H9 (cell line): ENCODE results near the gene SPATA16. TPM values are rescaled to one million over a fixed set of nuclear protein-coding genes. Genes with fewer than 3 reads are reported as not detected.

Source experiments
- DNase-seq: peaks from one replicate; pipeline ENCODE4 v3.0.0-alpha.2; 2017
- H2AFZ ChIP-seq: one replicate; pipeline ENCODE4 v1.6.1; 2013; ENCODE audit warnings: mild to moderate bottlenecking, low read length, control low read depth, moderate library complexity
- H2AK5ac ChIP-seq: 2 replicates; pipeline ENCODE4 v1.6.1; 2013; ENCODE audit warnings: low read length, control low read depth, mixed read lengths; ENCODE audit not compliant: insufficient read length
- H2BK120ac ChIP-seq: one replicate; pipeline ENCODE4 v1.6.1; 2013; ENCODE audit warnings: low read depth, mild to moderate bottlenecking, low read length, control low read depth, inconsistent platforms; ENCODE audit not compliant: poor library complexity, severe bottlenecking
- H2BK12ac ChIP-seq: 2 replicates; pipeline ENCODE4 v1.6.1; 2013; ENCODE audit warnings: low read length, control low read depth, mixed read lengths, low read depth; ENCODE audit not compliant: insufficient read length
- H2BK15ac ChIP-seq: 2 replicates; pipeline ENCODE4 v1.6.1; 2013; ENCODE audit warnings: low read depth, low read length, control low read depth
- H2BK20ac ChIP-seq: one replicate; pipeline ENCODE4 v1.6.1; 2013; ENCODE audit warnings: low read depth, mild to moderate bottlenecking, low read length, control low read depth, inconsistent platforms; ENCODE audit not compliant: poor library complexity, severe bottlenecking
- H2BK5ac ChIP-seq: 2 replicates; pipeline ENCODE4 v1.6.1; 2013; ENCODE audit warnings: low read length, control low read depth, mixed read lengths; ENCODE audit not compliant: insufficient read length
- H3K14ac ChIP-seq: 2 replicates; pipeline ENCODE4 v1.6.1; 2013; ENCODE audit warnings: low read length, control low read depth; ENCODE audit not compliant: insufficient read depth
- H3K18ac ChIP-seq: 2 replicates; pipeline ENCODE4 v1.6.1; 2013; ENCODE audit warnings: low read depth, mild to moderate bottlenecking, mixed read lengths, low read length, control low read depth; ENCODE audit not compliant: insufficient read length
- H3K23ac ChIP-seq: 2 replicates; pipeline ENCODE4 v1.6.1; 2013; ENCODE audit warnings: low read length, control low read depth, mixed read lengths, low read depth; ENCODE audit not compliant: insufficient read length
- H3K23me2 ChIP-seq: 2 replicates; pipeline ENCODE4 v1.6.1; 2013; ENCODE audit warnings: low read depth, mild to moderate bottlenecking, mixed read lengths, low read length, control low read depth; ENCODE audit not compliant: insufficient read length, poor library complexity, severe bottlenecking
- H3K27ac ChIP-seq: 2 replicates; pipeline ENCODE4 v1.5.1; 2013; ENCODE audit warnings: low read length, control low read depth, mixed read lengths, low read depth; ENCODE audit not compliant: insufficient read length
- H3K27me3 ChIP-seq: 2 replicates; pipeline ENCODE4 v1.6.1; 2013; ENCODE audit warnings: low read length, control low read depth, inconsistent platforms; ENCODE audit not compliant: insufficient read depth
- H3K4ac ChIP-seq: 2 replicates; pipeline ENCODE4 v1.6.1; 2013; ENCODE audit warnings: low read depth, mild to moderate bottlenecking, control low read depth, inconsistent platforms, low read length, moderate library complexity
- H3K4me1 ChIP-seq: 2 replicates; pipeline ENCODE4 v1.6.1; 2013; ENCODE audit warnings: low read length, control low read depth, inconsistent platforms; ENCODE audit not compliant: insufficient read depth
- H3K4me2 ChIP-seq: 2 replicates; pipeline ENCODE4 v1.6.1; 2013; ENCODE audit warnings: low read length, control low read depth, mixed read lengths; ENCODE audit not compliant: insufficient read length, insufficient read depth
- H3K56ac ChIP-seq: 2 replicates; pipeline ENCODE4 v1.6.1; 2013; ENCODE audit warnings: low read depth, mild to moderate bottlenecking, mixed read lengths, low read length, control low read depth; ENCODE audit not compliant: insufficient read length
- H3K79me1 ChIP-seq: 2 replicates; pipeline ENCODE4 v1.6.1; 2013; ENCODE audit warnings: low read depth, mild to moderate bottlenecking, moderate library complexity, low read length, control low read depth, inconsistent platforms; ENCODE audit not compliant: insufficient read depth, poor library complexity, severe bottlenecking
- H3K79me2 ChIP-seq: 2 replicates; pipeline ENCODE4 v1.6.1; 2013; ENCODE audit warnings: low read length, control low read depth, inconsistent platforms; ENCODE audit not compliant: insufficient read depth
- H3K9ac ChIP-seq: 2 replicates; pipeline ENCODE4 v1.6.1; 2013; ENCODE audit warnings: low read length, control low read depth, mixed read lengths; ENCODE audit not compliant: insufficient read length; ENCODE audit errors: extremely low read depth
- H3K9me3 ChIP-seq: one replicate; pipeline ENCODE4 v1.6.1; 2013; ENCODE audit warnings: low read depth, low read length, inconsistent platforms; ENCODE audit not compliant: control insufficient read depth
- H3T11ph ChIP-seq: one replicate; pipeline ENCODE4 v1.6.1; 2013; ENCODE audit warnings: mild to moderate bottlenecking, low read length, control low read depth, inconsistent platforms
- H4K20me1 ChIP-seq: one replicate; pipeline ENCODE4 v1.6.1; 2013; ENCODE audit not compliant: control insufficient read depth, insufficient read length, insufficient read depth
- H4K5ac ChIP-seq: 2 replicates; pipeline ENCODE4 v1.6.1; 2013; ENCODE audit warnings: low read depth, mild to moderate bottlenecking, mixed read lengths, low read length, control low read depth; ENCODE audit not compliant: insufficient read length
- H4K8ac ChIP-seq: replicated peaks from 2 replicates; pipeline ENCODE4 v1.6.1; 2013; ENCODE audit warnings: low read length, control low read depth, mixed read lengths, low read depth; ENCODE audit not compliant: insufficient read length
- H4K91ac ChIP-seq: 2 replicates; pipeline ENCODE4 v1.6.1; 2013; ENCODE audit warnings: low read depth, mild to moderate bottlenecking, moderate library complexity, mixed read lengths, low read length, control low read depth; ENCODE audit not compliant: insufficient read length
- H3K27ac Mint-ChIP-seq, 3 experiments: 2 replicates in 2 of 3; 3 replicates in 1 of 3; pipeline ENCODE4 v1.8.0; 2020 to 2021; ENCODE audit warnings: mixed read lengths in 3 of 3, mild to moderate bottlenecking in 1 of 3, moderate library complexity in 1 of 3
- H3K27me3 Mint-ChIP-seq: 2 replicates; pipeline ENCODE4 v1.8.0; 2021; ENCODE audit warnings: low read depth, mild to moderate bottlenecking, moderate library complexity, mixed read lengths
- H3K36me3 Mint-ChIP-seq, 3 experiments: 2 replicates in 2 of 3; 3 replicates in 1 of 3; pipeline ENCODE4 v1.8.0; 2020 to 2021; ENCODE audit warnings: low read depth in 3 of 3, mixed read lengths in 3 of 3; ENCODE audit not compliant: insufficient read depth in 1 of 3
- H3K4me1 Mint-ChIP-seq, 2 experiments: 2 replicates each; pipeline ENCODE4 v1.8.0; 2020; ENCODE audit warnings: mixed read lengths in 2 of 2
- H3K4me3 Mint-ChIP-seq, 2 experiments: 2 replicates in 1 of 2; 3 replicates in 1 of 2; pipeline ENCODE4 v1.8.0; 2020 to 2021; ENCODE audit warnings: mild to moderate bottlenecking in 2 of 2, mixed read lengths in 2 of 2, moderate library complexity in 1 of 2
- H3K9me3 Mint-ChIP-seq, 2 experiments: 2 replicates in 1 of 2; 3 replicates in 1 of 2; pipeline ENCODE4 v1.8.0; 2020; ENCODE audit warnings: mild to moderate bottlenecking in 2 of 2, mixed read lengths in 2 of 2, moderate library complexity in 1 of 2
- WGBS: extraction: QIAGEN DNeasy Blood & Tissue Kit; methylation state at CpG from one replicate; pipeline ENCODE4 v1.1.7; 2013; ENCODE audit warnings: missing lambda C conversion rate, low lambda C conversion rate, mixed read lengths; ENCODE audit not compliant: insufficient read length; ENCODE audit errors: extremely low coverage; 5-methylcytosine and 5-hydroxymethylcytosine counted together
- total RNA-seq: library from RNA; stranded (reverse); gene quantifications from 2 replicates; pipeline ENCODE4 v1.2.1, GENCODE V29; 2021
- TF ChIP-seq, protein P1 (sequence below): fragments of 200-600 bp; sonication (generic); conservative IDR thresholded peaks from 3 replicates; pipeline ENCODE4 v1.8.0; 2021; ENCODE audit warnings: antibody characterized with exemption, mild to moderate bottlenecking

Gene SPATA16
- total RNA-seq, 1 experiment from 2014 or later, result not detected

DNA sequence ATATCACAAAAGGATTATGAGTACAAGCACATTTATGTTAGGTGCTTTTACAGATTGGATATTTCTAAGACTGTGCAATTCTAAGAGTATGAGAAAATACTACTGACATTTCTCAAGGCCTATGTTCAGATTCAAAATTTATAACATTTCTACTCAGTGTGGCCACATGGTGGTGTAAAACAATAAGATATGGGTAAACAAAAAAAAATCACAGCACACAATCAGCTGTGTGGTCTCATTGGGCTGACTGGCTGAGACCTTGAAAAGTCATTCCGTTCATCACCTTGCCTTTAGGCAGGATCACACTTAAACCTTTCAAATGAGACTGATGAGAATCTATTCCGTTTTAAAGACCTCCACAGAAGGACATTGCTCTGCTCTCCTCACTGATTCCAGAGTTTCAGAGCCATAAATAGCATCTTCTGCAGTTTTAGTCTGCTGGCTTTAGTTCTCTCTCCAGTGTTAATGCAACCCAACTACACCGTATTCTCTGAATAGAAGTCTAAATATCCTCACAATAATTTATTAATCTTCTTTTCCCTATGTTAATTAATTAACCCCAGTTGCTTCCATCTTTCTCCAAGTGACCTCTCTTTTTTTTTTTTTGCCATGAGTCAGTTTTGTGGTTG lies 158.2 kb downstream of the SPATA16 start:
- Histone ChIP-seq H3T11ph (no peak overlapping the region), H3K79me1 (no peaks in the 10 kb centered on the region), H3K14ac (no peak overlapping the region), H3K79me2 (no peaks in the 10 kb centered on the region), H4K8ac (no peak overlapping the region), H2AFZ (no peak overlapping the region), H3K4me2 (no peak overlapping the region), H3K4me1 (no peaks in the 10 kb centered on the region), H2BK15ac (no peak overlapping the region), H3K27me3 (no peaks in the 10 kb centered on the region), H3K23ac (no peak overlapping the region), H3K9ac (no peak overlapping the region), H2BK12ac (no peak overlapping the region), H4K20me1 (no peaks in the 10 kb centered on the region), H4K91ac (no peak overlapping the region), H3K18ac (no peak overlapping the region), H3K27ac (no peak overlapping the region), H3K23me2 (no peaks in the 10 kb centered on the region), H2BK120ac (no peak overlapping the region), H3K9me3 (no peaks in the 10 kb centered on the region), H4K5ac (no peak overlapping the region), H3K56ac (no peak overlapping the region), H2BK5ac (no peak overlapping the region), H3K4ac (no peak overlapping the region), H2BK20ac (no peak overlapping the region), H2AK5ac (no peak overlapping the region)
- Mint-ChIP-seq H3K9me3 (no peaks in the 10 kb centered on the region), H3K4me1 (peaks cover 5 to 6% of the 10 kb centered on the region in 2 experiments; a peak in 3 of 4 replicates), H3K36me3 (no peaks in the 10 kb centered on the region), H3K27me3 (no peaks in the 10 kb centered on the region), H3K27ac (no peak overlapping the region), H3K4me3 (no peak overlapping the region)
- no peak for DNase-seq
- no CpG with 5 or more reads among the region's 3 CpGs for WGBS
- TF ChIP-seq, protein P1, sequence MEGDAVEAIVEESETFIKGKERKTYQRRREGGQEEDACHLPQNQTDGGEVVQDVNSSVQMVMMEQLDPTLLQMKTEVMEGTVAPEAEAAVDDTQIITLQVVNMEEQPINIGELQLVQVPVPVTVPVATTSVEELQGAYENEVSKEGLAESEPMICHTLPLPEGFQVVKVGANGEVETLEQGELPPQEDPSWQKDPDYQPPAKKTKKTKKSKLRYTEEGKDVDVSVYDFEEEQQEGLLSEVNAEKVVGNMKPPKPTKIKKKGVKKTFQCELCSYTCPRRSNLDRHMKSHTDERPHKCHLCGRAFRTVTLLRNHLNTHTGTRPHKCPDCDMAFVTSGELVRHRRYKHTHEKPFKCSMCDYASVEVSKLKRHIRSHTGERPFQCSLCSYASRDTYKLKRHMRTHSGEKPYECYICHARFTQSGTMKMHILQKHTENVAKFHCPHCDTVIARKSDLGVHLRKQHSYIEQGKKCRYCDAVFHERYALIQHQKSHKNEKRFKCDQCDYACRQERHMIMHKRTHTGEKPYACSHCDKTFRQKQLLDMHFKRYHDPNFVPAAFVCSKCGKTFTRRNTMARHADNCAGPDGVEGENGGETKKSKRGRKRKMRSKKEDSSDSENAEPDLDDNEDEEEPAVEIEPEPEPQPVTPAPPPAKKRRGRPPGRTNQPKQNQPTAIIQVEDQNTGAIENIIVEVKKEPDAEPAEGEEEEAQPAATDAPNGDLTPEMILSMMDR, result peak; percentile 43; the same call in 2 of the 3 replicates
